Endothelial cell of umbilical vein (primary cell): Measurements from ENCODE around the gene SLC23A3. TPM values are rescaled to one million over a fixed set of nuclear protein-coding genes. Genes with fewer than 3 reads are reported as not detected.

Source experiments
- BruUV-seq: library from RNA; stranded (reverse); fragments of 400-500 nt; replicated peaks from 2 replicates; lab custom pipeline; 2021; lab: Mats Ljungman, UMichigan
- CTCF ChIA-PET: fragments of 300-600, 350-600 bp; sonication (Branson Sonifier 250); formaldehyde crosslinking; loops from one replicate; lab custom pipeline; 2021; ENCODE audit warnings: antibody characterized with exemption, inconsistent platforms; lab: Charles Lee
- POLR2A ChIA-PET: fragments of 300-600, 350-600 bp; sonication (Branson Sonifier 250); formaldehyde crosslinking; loops from one replicate; lab custom pipeline; 2021; ENCODE audit warnings: antibody characterized with exemption, inconsistent platforms; lab: Charles Lee
- DNase-seq: peaks from one replicate; pipeline ENCODE4 v3.0.0-alpha.2; 2011; ENCODE audit warnings: low read depth, low spot score
- FAIRE-seq: peaks from 2 replicates; lab custom pipeline; 2011; peaks lifted over from hg19 to GRCh38; lab: Jason Lieb, UNC
- H2AFZ ChIP-seq: 2 replicates; pipeline ENCODE4 v1.6.0; 2012; ENCODE audit warnings: low read depth, low read length, control low read depth, inconsistent platforms
- H3K27ac ChIP-seq: 2 replicates; pipeline ENCODE4 v1.5.1; 2011; ENCODE audit warnings: low read depth, mild to moderate bottlenecking, control low read depth, low read length, moderate library complexity; ENCODE audit not compliant: insufficient read depth
- H3K27me3 ChIP-seq, 2 experiments: 2 replicates each; pipeline versions ENCODE4 v1.6.0 to v1.6.1; 2011; ENCODE audit warnings: low read length in 2 of 2, mixed read lengths in 1 of 2; ENCODE audit not compliant: control insufficient read depth in 2 of 2, insufficient read depth in 2 of 2
- H3K36me3 ChIP-seq, 2 experiments: 2 replicates in 1 of 2; 3 replicates in 1 of 2; pipeline ENCODE4 v1.5.1; 2011; ENCODE audit warnings: low read length in 2 of 2, mild to moderate bottlenecking in 1 of 2, moderate library complexity in 1 of 2; ENCODE audit not compliant: control insufficient read depth in 2 of 2, insufficient read depth in 2 of 2; ENCODE audit errors: extremely low read depth in 1 of 2
- H3K4me1 ChIP-seq: 3 replicates; pipeline ENCODE4 v1.5.1; 2011; ENCODE audit warnings: mild to moderate bottlenecking, low read length; ENCODE audit not compliant: control insufficient read depth, insufficient read depth; ENCODE audit errors: extremely low read depth
- H3K4me2 ChIP-seq: 2 replicates; pipeline ENCODE4 v1.6.1; 2011; ENCODE audit warnings: low read length, control low read depth, mixed read lengths; ENCODE audit not compliant: insufficient read depth
- H3K4me3 ChIP-seq, 3 experiments: fragments of 200-600 bp in 1 of 3; sonication (generic), shearing (Covaris generic) in 1 of 3; replicated peaks in 1 of 3; 2 replicates each; pipeline ENCODE4 v1.5.1; 2011 to 2016; ENCODE audit warnings: control low read depth in 3 of 3, low read length in 3 of 3, mild to moderate bottlenecking in 2 of 3, inconsistent platforms in 1 of 3, low read depth in 1 of 3, moderate library complexity in 1 of 3; ENCODE audit not compliant: insufficient read depth in 1 of 3
- H3K79me2 ChIP-seq: 2 replicates; pipeline ENCODE4 v1.6.0; 2012; ENCODE audit warnings: low read length, inconsistent platforms; ENCODE audit not compliant: control insufficient read depth, insufficient read depth
- H3K9ac ChIP-seq: replicated peaks from 2 replicates; pipeline ENCODE3; 2011; ENCODE audit warnings: low read length, control low read depth; ENCODE audit not compliant: insufficient read depth; ENCODE audit errors: extremely low read depth
- H3K9me1 ChIP-seq: replicated peaks from 3 replicates; pipeline ENCODE4 v1.6.0; 2011; ENCODE audit warnings: mild to moderate bottlenecking, low read length; ENCODE audit not compliant: control insufficient read depth, insufficient read depth; ENCODE audit errors: extremely low read depth
- H3K9me3 ChIP-seq: replicated peaks from 2 replicates; pipeline ENCODE4 v1.5.1; 2012; ENCODE audit warnings: low read length, inconsistent platforms; ENCODE audit not compliant: control insufficient read depth, insufficient read depth
- H4K20me1 ChIP-seq: replicated peaks from 2 replicates; pipeline ENCODE3; 2011; ENCODE audit warnings: mild to moderate bottlenecking, low read length; ENCODE audit not compliant: control insufficient read depth, insufficient read depth; ENCODE audit errors: extremely low read depth
- CTCF ChIP-seq, 2 donors: IDR thresholded peaks; 1 replicate in 1 of 2; 2 replicates in 1 of 2; pipeline ENCODE4 v1.5.1; 2011; ENCODE audit warnings: low read length in 2 of 2, mild to moderate bottlenecking in 2 of 2, moderate library complexity in 2 of 2, control low read depth in 1 of 2, inconsistent platforms in 1 of 2, low read depth in 1 of 2; ENCODE audit not compliant: insufficient read depth in 1 of 2; ENCODE audit errors: extremely low read depth in 1 of 2
- EZH2 ChIP-seq: IDR thresholded peaks from 2 replicates; pipeline ENCODE4 v1.6.1; 2012; ENCODE audit warnings: borderline replicate concordance, low read depth, mild to moderate bottlenecking, moderate library complexity, low read length, inconsistent platforms; ENCODE audit not compliant: severe bottlenecking
- FOS ChIP-seq: IDR thresholded peaks from 2 replicates; pipeline ENCODE4 v1.6.1; 2011; ENCODE audit warnings: mild to moderate bottlenecking, low read length, moderate library complexity, borderline replicate concordance; ENCODE audit not compliant: insufficient read depth
- GATA2 ChIP-seq: IDR thresholded peaks from 2 replicates; pipeline ENCODE4 v1.7.0; 2011; ENCODE audit warnings: low read depth, mild to moderate bottlenecking, moderate library complexity, mixed read lengths, low read length; ENCODE audit not compliant: insufficient read length, insufficient read depth
- JUN ChIP-seq: IDR thresholded peaks from 2 replicates; pipeline ENCODE4 v1.6.1; 2011; ENCODE audit warnings: borderline replicate concordance, low read depth; ENCODE audit not compliant: insufficient read length, insufficient read depth
- MYC ChIP-seq: IDR thresholded peaks from one replicate; pipeline ENCODE4 v1.6.1; 2011; ENCODE audit warnings: mild to moderate bottlenecking, low read depth, low read length
- POLR2A ChIP-seq: IDR thresholded peaks from 2 replicates; pipeline ENCODE4 v1.6.1; 2012; ENCODE audit warnings: low read depth, mild to moderate bottlenecking, control low read depth, low read length
- POLR2AphosphoS5 ChIP-seq: IDR thresholded peaks from 2 replicates; pipeline ENCODE4 v1.6.1; 2012; ENCODE audit warnings: low read depth, mild to moderate bottlenecking, control low read depth, low read length, moderate library complexity; ENCODE audit not compliant: insufficient read depth
- dilution Hi-C: fragments of 300-500 bp; cut with MboI; formaldehyde crosslinking; loops from one replicate; pipeline ENCODE4 v1.15.0; 2019; ENCODE audit warnings: low sequenced_read_pairs; ENCODE audit not compliant: extremely low pct_ligation_motif_present
- intact Hi-C: fragments of 100-400 bp; cut with micrococcal nuclease; formaldehyde crosslinking; loops from one replicate; pipeline ENCODE4 v1.10.0; 2022
- polyA plus RNA-seq, 4 experiments: library from polyadenylated mRNA; depleted of rRNA in 3 of 4; stranded (reverse) in 3 of 4; unstranded in 1 of 4; fragments of >200 nt; gene quantifications; 2 replicates each; pipeline versions ENCODE4 v1.2.1 to v1.2.3, GENCODE V29; 2011 to 2012; ENCODE audit warnings: missing spikeins in 1 of 4
- total RNA-seq: library from RNA; stranded (reverse); gene quantifications from 2 replicates; pipeline ENCODE4 v1.2.3, GENCODE V29; 2021
- TF ChIP-seq, protein P1 (sequence below): IDR thresholded peaks from 2 replicates; pipeline ENCODE4 v1.6.1; 2011; ENCODE audit not compliant: insufficient read depth, insufficient read length

Gene SLC23A3
- total and polyA plus RNA-seq, 2 donors (not counting 3 experiments of a cell fraction or from before 2014, with no cell fraction given): 2.7 to 7.1 TPM

DNA sequence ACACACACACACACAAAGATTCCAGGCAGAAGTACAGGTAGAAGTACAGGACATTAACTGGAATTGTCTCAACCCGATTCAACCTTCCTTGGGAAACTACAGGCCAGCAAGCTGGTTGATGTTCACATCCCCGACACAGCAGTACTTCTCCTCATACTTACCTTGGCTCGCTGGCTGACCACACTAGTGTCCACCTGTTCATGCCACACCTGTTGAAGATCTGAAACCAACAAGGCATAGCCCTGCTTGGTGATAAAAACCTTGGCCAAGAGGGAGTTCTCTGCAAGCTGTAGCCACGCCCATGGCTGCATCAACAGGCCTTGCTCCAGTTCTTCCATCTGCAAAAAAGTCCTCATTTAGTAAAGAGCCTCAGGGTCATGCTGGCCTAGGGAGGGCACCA, 11.8 kb downstream of the SLC23A3 start:
- H3K36me3 ChIP-seq: peaks cover 2 to 3% of the 10 kb centered on the region in 2 experiments
- no TSS peak for BruUV-seq
- no peaks in the 10 kb centered on the region for H4K20me1 ChIP-seq
- no peak for DNase-seq
- peaks cover 10% of the 10 kb centered on the region for H3K4me1 ChIP-seq
- no peaks in the 10 kb centered on the region for H3K27me3 ChIP-seq
- no peak for TF ChIP-seq POLR2A
- no peak for TF ChIP-seq CTCF (IDR thresholded peaks at IDR 0.05; ENCODE audit: extremely low read depth in 1 of 2, insufficient read depth in 1 of 2, low read depth in 1 of 2, low read length in 2 of 2)
- TF ChIP-seq POLR2AphosphoS5: no peak
- TF ChIP-seq FOS: no peak
- TF ChIP-seq GATA2: no peak
- TF ChIP-seq JUN: no peak
- TF ChIP-seq, protein P1, sequence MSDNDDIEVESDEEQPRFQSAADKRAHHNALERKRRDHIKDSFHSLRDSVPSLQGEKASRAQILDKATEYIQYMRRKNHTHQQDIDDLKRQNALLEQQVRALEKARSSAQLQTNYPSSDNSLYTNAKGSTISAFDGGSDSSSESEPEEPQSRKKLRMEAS: no peak
- no peak for TF ChIP-seq EZH2
- no peak for TF ChIP-seq MYC
- H3K9ac ChIP-seq: no peak overlapping the region
- dilution Hi-C loops: no loop called here
- H3K4me2 ChIP-seq: no peak overlapping the region
- H3K27ac ChIP-seq: no peak overlapping the region
- no peak overlapping the region for H2AFZ ChIP-seq
- FAIRE-seq: no peak
- ChIA-PET CTCF (interaction anchor here (1.4 to 12.9 kb wide), 7 partner anchors 53 to 176 kb away, joined by 5 to 418 read pairs (median 26); no protein-coding TSS in a partner anchor), POLR2A (no interaction called here)
- H3K4me3 ChIP-seq: no peak overlapping the region
- H3K9me3 ChIP-seq: no peaks in the 10 kb centered on the region
- H3K9me1 ChIP-seq: no peaks in the 10 kb centered on the region
- intact Hi-C loops: loop anchor here (5.0 to 10.0 kb wide), 2 partner anchors 283 to 306 kb away; no protein-coding TSS in a partner anchor
- no peaks in the 10 kb centered on the region for H3K79me2 ChIP-seq
